ENCODE measurements around the gene UBA1. TPM values are rescaled to one million over a fixed set of nuclear protein-coding genes. Genes with fewer than 3 reads are reported as not detected.

Gene UBA1
- total and polyA plus RNA-seq, 10 of the 15 experiments (the other 5 are each of a cell fraction or from before 2014, with no cell fraction given) = 60.4 to 314 (median 216) TPM

GRCh38 chrX:47233333-47234113 is 39.9 kb downstream of the UBA1 start (continued):
- TF ChIP-seq SKIL (IDR thresholded peaks at IDR 0.05; ENCODE audit: low read depth, poor library complexity, severe bottlenecking) = peak; percentile 21
- TF ChIP-seq ZNF622 (IDR thresholded peaks at IDR 0.05) = no peak
- TF ChIP-seq ZZZ3 (IDR thresholded peaks at IDR 0.05; ENCODE audit: control insufficient read depth, insufficient read length, low read depth) = no peak
- no peak for TF ChIP-seq USF2 (IDR thresholded peaks at IDR 0.05; ENCODE audit: borderline replicate concordance, low read depth, low read length)
- TF ChIP-seq TCF12 (IDR thresholded peaks at IDR 0.05; ENCODE audit: low read depth, low read length) = 0 out of 2 replicates have a peak, but pooled peaks have one; percentile 30
- TF ChIP-seq TCF3 (IDR thresholded peaks at IDR 0.05; ENCODE audit: borderline replicate concordance, insufficient read depth, low read depth, low read length) = no peak
- TF ChIP-seq HSF1 (IDR thresholded peaks at IDR 0.05; ENCODE audit: low read depth, low read length) = no peak
- TF ChIP-seq RAD51 (IDR thresholded peaks at IDR 0.05) = no peak
- TF ChIP-seq ESRRA (IDR thresholded peaks at IDR 0.05; ENCODE audit: low read length) = no peak
- no peak for TF ChIP-seq NR2C1 (IDR thresholded peaks at IDR 0.05)
- TF ChIP-seq PAX8 (IDR thresholded peaks at IDR 0.05) = peak; percentile 54; the same call in 1 of the 2 replicates
- TF ChIP-seq GABPA (IDR thresholded peaks at IDR 0.05; ENCODE audit: low read depth) = no peak
- TF ChIP-seq GATAD2B (conservative IDR thresholded peaks at IDR 0.05; ENCODE audit: low read depth) = no peak
- no peak for TF ChIP-seq FOXM1 (IDR thresholded peaks at IDR 0.05; ENCODE audit: low read depth, low read length)
- TF ChIP-seq PKNOX1 (IDR thresholded peaks at IDR 0.05) = no peak
- peak; percentile 94 for TF ChIP-seq CREB1 (IDR thresholded peaks at IDR 0.05; ENCODE audit: low read depth)
- TF ChIP-seq IRF5 (IDR thresholded peaks at IDR 0.05; ENCODE audit: borderline replicate concordance) = no peak
- TF ChIP-seq NRF1 (conservative IDR thresholded peaks at IDR 0.05; ENCODE audit: low read depth, low read length) = 0 out of 2 replicates have a peak, but pooled peaks have one; percentile 31
- TF ChIP-seq SUPT20H (IDR thresholded peaks at IDR 0.05; ENCODE audit: borderline replicate concordance, control insufficient read depth, low read depth, low read length) = no peak
- no peak for TF ChIP-seq MYB (IDR thresholded peaks at IDR 0.05; ENCODE audit: borderline replicate concordance, low read depth, low read length)
- TF ChIP-seq NFIC (IDR thresholded peaks at IDR 0.05; ENCODE audit: low read depth, low read length) = no peak
- TF ChIP-seq JUND (IDR thresholded peaks at IDR 0.05; ENCODE audit: low read depth, low read length) = no peak

Data from GM12878 (cell line).